IPS-11a (cell line): ENCODE measurements around the gene ADNP.
A peak's percentile ranks its signal among the peaks of the same experiment; 100 is the strongest.

Experiments
- H3K4me3 ChIP-seq: one replicate; pipeline ENCODE4 v1.5.1; 2013; ENCODE audit warnings: low read depth, low read length, control low read depth

ADNP gene

DNA sequence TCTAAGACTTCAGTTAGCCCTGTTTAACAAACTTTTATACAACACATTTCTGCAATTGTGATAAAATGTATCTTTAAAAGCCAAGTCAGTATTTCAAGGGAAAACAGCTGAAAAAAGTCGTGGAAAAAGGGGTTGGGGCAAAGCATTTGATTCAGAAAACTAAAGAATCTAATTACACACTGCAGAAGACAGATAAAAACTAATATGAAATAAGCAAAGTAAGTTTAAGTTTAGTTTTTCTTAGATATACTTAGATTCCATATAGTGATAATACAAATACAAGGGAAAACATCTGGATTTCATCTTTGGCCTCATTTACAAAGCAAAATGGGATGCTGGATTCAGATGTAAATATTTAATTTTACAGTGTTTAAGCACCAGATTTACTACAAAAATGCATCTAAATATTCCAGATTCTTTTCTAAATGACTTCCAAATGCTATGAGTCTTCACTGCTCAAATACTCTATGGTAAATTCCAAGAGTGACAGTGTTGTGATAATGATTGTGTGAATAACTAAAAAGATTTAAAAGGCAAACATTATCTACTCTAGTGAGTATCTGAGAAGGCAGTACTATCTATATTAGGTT is 1.5 kb upstream of the ADNP start:
- no peak overlapping the region for H3K4me3 ChIP-seq

DNA sequence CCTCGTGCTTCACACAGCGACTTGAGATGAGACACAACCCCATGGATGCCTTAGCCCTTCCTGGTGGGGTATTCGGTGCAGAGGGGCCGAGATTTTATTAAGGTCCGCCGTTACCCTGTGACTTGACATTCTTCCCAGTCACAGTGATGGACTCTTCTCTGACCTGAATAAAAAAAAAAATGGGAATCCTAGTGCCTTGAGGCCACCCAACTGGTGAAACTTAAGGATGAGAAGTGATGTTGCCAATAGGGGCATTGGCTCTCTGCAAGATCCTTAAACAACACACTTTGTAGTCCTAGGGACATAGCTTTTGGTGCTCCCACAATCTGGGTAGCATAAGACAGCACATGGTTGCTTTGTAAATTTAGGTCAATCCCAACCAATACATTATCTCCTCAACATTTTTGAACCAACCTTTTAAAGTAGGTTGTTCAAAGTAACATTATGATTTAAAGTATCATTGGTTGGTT is 814 bp upstream of the ADNP start:
- H3K4me3 ChIP-seq, result no peak overlapping the region

- H3K4me3 ChIP-seq, result peak overlapping the region; percentile 50
These were observed 296 bp downstream of the ADNP start for GRCh38 chr20:50930976-50931305.

GRCh38 chr20:50930139-50930975 is 880 bp downstream of the ADNP start:
- peak overlapping the region; percentile 91 for H3K4me3 ChIP-seq

- peak overlapping the region; percentile 88 for H3K4me3 ChIP-seq
These were observed 1.7 kb downstream of the ADNP start for GRCh38 chr20:50929299-50930138.

DNA sequence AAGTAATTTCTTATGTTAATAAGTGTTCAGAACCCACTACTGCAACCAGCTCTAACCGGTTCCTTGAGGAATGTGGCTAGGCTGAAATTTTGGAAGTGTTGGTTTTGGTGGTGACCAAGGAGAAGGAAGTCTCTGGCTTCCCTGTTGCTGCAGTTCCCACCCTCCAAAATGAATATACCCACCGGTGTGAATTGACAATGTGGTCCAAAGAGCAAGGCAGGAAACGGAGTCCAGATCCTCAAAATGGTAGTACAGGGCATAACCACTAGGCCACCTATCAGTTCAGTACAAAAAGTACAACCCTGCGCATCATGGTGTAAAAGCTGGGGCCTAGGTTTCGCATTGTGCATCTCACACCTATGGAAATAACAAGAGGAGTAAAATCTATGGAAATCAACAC is 2.8 kb downstream of the ADNP start:
- H3K4me3 ChIP-seq, result no peak overlapping the region

DNA sequence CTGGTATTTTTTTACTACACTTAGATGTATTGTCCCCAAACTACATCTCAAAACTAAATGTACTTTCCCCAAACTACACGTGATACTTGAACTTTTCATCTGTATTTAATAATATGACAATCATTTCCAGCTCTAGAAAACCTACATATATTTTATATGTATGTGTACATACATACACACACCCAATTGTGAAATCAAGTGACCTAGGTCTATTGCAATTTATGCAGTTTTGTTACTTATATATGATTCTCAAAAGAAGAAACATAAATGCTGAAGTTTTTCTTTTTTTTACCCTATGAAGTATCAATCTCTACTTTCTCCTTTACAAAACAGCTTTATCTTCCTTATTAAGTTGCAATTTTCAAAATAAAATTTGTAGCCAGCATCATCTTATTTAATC is 4.7 kb downstream of the ADNP start:
- no peak overlapping the region for H3K4me3 ChIP-seq

- H3K4me3 ChIP-seq, result no peak overlapping the region
These were observed 6.8 kb downstream of the ADNP start for GRCh38 chr20:50924261-50924920.

DNA sequence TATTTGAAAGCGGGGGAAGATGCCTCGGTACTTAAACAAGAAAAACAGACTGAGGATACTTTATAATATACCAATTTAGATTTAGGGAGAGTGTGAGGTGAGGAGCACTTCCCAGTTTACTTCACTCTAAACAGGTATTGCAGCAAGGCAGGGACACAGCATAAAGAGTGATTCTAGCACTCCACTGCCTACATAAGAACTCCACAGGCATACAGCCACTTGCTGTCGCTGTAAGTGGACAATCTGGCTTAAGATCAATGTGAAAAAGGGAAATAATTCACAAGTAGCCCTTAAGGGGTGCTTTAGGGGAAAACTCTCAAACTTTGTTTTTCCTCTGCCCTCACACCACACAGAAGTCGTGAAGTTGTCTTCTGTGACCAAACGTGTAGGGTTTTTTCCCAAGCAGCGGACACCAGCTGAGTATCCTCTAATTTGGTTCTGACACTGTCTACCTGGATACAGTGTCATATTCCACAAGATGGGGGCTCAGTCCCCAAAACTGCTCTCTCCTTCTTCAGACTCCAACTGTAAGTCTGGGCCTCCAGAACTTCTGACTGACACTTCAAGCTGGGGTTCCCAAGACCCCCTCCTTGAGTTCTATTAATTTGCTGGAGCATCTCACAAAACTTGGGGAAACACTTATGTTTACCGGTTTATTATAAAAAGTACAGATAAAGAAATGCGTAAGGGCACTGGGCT is 9.3 kb downstream of the ADNP start:
- H3K4me3 ChIP-seq, result no peak overlapping the region

DNA sequence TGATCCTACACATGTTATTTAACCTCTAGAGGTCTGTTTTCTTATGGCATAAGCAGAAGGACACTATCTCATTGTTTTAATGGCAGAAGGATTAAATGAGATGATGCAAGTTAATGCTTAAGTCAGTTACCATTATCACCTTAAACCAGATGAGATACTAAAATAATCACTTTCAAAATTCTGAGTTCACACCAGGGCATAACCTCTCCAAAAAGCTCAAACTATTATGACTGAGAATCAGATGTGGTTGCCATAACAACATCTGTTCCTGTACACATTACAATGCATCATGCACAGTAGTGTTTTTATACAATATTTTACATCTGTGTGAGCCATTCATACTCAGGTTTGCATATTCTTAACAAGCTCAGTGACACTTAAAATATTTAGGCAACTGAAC is 10.2 kb downstream of the ADNP start:
- no peak overlapping the region for H3K4me3 ChIP-seq

GRCh38 chr20:50919567-50919966 is 11.7 kb downstream of the ADNP start:
- H3K4me3 ChIP-seq, result no peak overlapping the region

DNA sequence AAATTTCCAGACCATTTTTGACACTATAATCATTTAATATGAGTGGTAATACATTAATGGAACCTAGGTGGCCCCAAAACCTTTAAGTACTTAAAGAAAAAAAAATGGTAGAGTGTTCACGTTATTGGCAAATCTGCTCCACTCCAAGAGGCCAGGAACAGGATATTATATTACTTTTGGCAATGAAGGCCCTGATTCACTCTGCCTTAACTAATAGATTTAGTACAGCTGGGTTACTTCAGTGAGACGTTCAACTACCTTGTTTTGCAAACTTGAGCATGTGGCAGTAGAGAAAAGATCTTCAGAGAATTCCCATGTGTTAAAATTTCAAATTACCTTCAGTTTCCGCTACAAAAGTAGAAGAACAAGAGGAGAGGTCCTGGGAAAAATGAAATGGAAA is 12.8 kb downstream of the ADNP start:
- H3K4me3 ChIP-seq, result no peak overlapping the region

DNA sequence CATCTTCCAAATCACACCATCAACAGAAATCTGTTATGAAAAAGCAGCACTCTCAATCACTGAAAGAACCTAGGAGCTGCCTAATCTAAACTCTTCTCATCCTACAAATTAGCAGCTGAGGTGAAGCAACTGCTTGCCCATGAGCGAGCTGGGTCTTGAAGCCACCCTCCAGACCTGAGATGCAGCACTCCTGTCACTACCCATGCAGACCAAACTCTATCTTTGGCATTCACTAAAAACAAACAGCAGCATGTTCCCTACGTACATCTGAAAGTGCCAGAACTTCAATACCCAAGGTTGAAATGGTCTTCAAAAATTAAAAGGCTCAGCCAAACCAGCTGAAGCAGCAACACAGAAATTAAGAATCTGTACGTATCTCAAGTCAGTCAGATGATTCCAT is 14.3 kb downstream of the ADNP start:
- H3K4me3 ChIP-seq, result no peak overlapping the region

GRCh38 chr20:50916257-50916656 is 15.0 kb downstream of the ADNP start:
- no peak overlapping the region for H3K4me3 ChIP-seq

DNA sequence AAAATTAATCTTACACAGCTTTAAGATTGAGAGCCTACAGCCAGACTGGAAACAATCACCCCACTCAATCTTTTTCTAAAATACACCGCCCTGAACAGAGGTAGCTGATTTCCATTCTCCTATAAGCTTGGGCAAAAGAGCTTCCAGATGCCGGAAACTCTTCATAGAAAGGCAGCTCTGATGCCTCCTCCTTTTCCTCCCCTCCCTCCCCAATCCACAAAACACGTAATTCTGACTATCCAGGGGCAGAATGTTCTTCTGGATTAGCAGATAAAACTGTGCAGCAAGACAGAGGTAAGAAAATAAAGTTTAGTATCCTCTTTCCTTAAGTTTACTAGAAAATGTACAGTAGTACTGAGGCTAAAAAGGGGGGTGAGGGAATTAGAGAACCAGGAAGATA is 15.8 kb downstream of the ADNP start:
- no peak overlapping the region for H3K4me3 ChIP-seq

- H3K4me3 ChIP-seq, result no peak overlapping the region
These were observed 17.4 kb downstream of the ADNP start for GRCh38 chr20:50913690-50914375.

DNA sequence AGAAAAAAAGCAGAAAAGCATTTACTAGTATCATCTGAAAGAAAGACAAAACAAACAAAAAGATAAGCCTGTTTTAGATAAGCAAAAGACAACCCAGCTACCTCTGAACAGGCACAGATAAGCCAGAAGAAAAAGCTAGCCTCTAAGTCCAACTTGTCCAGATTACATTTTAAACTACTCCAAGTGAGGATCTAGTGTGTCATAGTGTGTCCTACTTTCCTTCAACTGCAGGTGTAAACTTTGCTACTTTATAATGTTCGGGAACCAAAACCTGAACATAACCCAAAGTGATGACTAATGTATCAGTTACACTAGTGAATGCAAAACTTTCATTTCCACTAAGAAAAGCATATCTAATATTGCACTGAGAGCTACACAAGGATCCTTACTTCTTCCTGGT is 19.5 kb downstream of the ADNP start:
- H3K4me3 ChIP-seq, result no peak overlapping the region

DNA sequence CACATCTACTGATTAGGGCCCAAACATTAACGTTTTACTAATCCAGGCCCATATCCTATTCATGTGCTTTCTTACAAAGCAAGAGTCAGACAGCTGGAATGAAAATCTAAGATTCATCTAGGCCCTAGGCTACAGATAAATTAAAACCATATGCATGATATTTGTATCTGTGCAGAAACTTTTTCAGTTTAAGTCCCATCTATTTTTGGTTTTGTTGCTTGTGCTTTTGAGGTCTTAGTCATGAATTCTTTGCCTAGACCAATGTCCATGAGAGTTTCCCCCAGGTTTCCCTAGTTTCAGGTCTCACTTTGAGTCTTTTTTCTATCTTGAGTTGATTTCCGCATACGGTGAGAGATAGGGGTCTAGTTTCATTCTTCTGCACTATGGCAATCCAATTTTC is 20.2 kb downstream of the ADNP start:
- H3K4me3 ChIP-seq, result no peak overlapping the region

- no peak overlapping the region for H3K4me3 ChIP-seq
These were observed 21.8 kb downstream of the ADNP start for GRCh38 chr20:50909413-50909812.

- H3K4me3 ChIP-seq, result no peak overlapping the region
These were observed 27.1 kb downstream of the ADNP start for GRCh38 chr20:50904067-50904570.
